WTC11 (cell line): Measurements from ENCODE around the gene GALNT18. TPM values are rescaled to one million over a fixed set of nuclear protein-coding genes. Genes with fewer than 3 reads are reported as not detected.

Experiments
- ATAC-seq: fragments of 200-7000 bp; cut with Tn5 transposase; 2 replicates; pipeline ENCODE4 v1.10.0; 2021; ENCODE audit warnings: mild to moderate bottlenecking, moderate library complexity
- CTCF ChIA-PET: fragments of 300-600 bp; sonication (Branson Sonifier 250); formaldehyde crosslinking; loops from one replicate; lab custom pipeline; 2021; ENCODE audit warnings: antibody characterized with exemption; lab: Charles Lee
- POLR2A ChIA-PET: fragments of 350-600 bp; sonication (Branson Sonifier 250); formaldehyde crosslinking; loops from one replicate; lab custom pipeline; 2021; ENCODE audit warnings: antibody characterized with exemption; lab: Charles Lee
- DNase-seq: peaks from one replicate; pipeline ENCODE4 v3.0.0; 2021; ENCODE audit warnings: low spot score
- H3K27ac Mint-ChIP-seq: 2 replicates; pipeline ENCODE4 v1.8.0; 2021; ENCODE audit warnings: mixed read lengths
- H3K27me3 Mint-ChIP-seq: 2 replicates; pipeline ENCODE4 v1.8.0; 2021; ENCODE audit warnings: low read depth, mild to moderate bottlenecking, moderate library complexity, mixed read lengths
- H3K36me3 Mint-ChIP-seq: 2 replicates; pipeline ENCODE4 v1.8.0; 2021; ENCODE audit warnings: mixed read lengths
- H3K4me1 Mint-ChIP-seq: 2 replicates; pipeline ENCODE4 v1.8.0; 2022; ENCODE audit warnings: mixed read lengths
- H3K4me3 Mint-ChIP-seq: 2 replicates; pipeline ENCODE4 v1.8.0; 2021; ENCODE audit warnings: mild to moderate bottlenecking, moderate library complexity, mixed read lengths
- H3K9me3 Mint-ChIP-seq: 2 replicates; pipeline ENCODE4 v1.8.0; 2021; ENCODE audit warnings: mixed read lengths
- FOXJ3 ChIP-seq: sonication (generic); formaldehyde crosslinking; IDR thresholded peaks from 2 replicates; pipeline ENCODE4 v1.9.0; 2021; ENCODE audit warnings: missing genetic modification reagents, mild to moderate bottlenecking, borderline replicate concordance
- FOXK1 ChIP-seq: sonication (generic); formaldehyde crosslinking; IDR thresholded peaks from 2 replicates; pipeline ENCODE4 v1.8.0; 2022; ENCODE audit warnings: mild to moderate bottlenecking, moderate library complexity, missing genetic modification reagents
- GRHL2 ChIP-seq: fragments of 250-450 bp; sonication (Bioruptor Pico); IDR thresholded peaks from 2 replicates; pipeline ENCODE4 v1.8.0; 2022; ENCODE audit warnings: mild to moderate bottlenecking, moderate library complexity; ENCODE audit not compliant: insufficient replicate concordance, severe bottlenecking
- IRF2 ChIP-seq: sonication (generic); formaldehyde crosslinking; IDR thresholded peaks from 2 replicates; pipeline ENCODE4 v1.8.0; 2022; ENCODE audit warnings: low read depth, missing genetic modification reagents, borderline replicate concordance
- JUN ChIP-seq: sonication (generic); formaldehyde crosslinking; IDR thresholded peaks from 2 replicates; pipeline ENCODE4 v1.8.0; 2023; ENCODE audit warnings: mild to moderate bottlenecking, missing genetic modification reagents
- NFATC4 ChIP-seq: fragments of 250-450 bp; sonication (Bioruptor Pico); IDR thresholded peaks from 2 replicates; pipeline ENCODE4 v1.9.0; 2021; ENCODE audit warnings: mild to moderate bottlenecking
- PRRX2 ChIP-seq: fragments of 250-450 bp; sonication (Bioruptor Pico); IDR thresholded peaks from 2 replicates; pipeline ENCODE4 v1.8.0; 2021; ENCODE audit warnings: mild to moderate bottlenecking
- RORB ChIP-seq: fragments of 250-450 bp; sonication (Bioruptor Pico); IDR thresholded peaks from 2 replicates; pipeline ENCODE4 v1.9.0; 2021; ENCODE audit warnings: mild to moderate bottlenecking
- SMAD4 ChIP-seq: sonication (generic); formaldehyde crosslinking; IDR thresholded peaks from 2 replicates; pipeline ENCODE4 v1.8.0; 2022; ENCODE audit warnings: mild to moderate bottlenecking, missing genetic modification reagents
- ZNF396 ChIP-seq: fragments of 250-450 bp; sonication (Bioruptor Pico); IDR thresholded peaks from 2 replicates; pipeline ENCODE4 v1.8.0; 2021; ENCODE audit warnings: mild to moderate bottlenecking, moderate library complexity, borderline replicate concordance
- ZNF671 ChIP-seq: fragments of 250-450 bp; sonication (Bioruptor Pico); IDR thresholded peaks from 2 replicates; pipeline ENCODE4 v1.8.0; 2021; ENCODE audit warnings: mild to moderate bottlenecking
- total RNA-seq: library from RNA; stranded (reverse); gene quantifications from 3 replicates; pipeline ENCODE4 v1.2.3, GENCODE V29; 2021
- TF ChIP-seq, protein P1 (sequence below): fragments of 250-450 bp; sonication (Bioruptor Pico); IDR thresholded peaks from 2 replicates; pipeline ENCODE4 v1.8.0; 2021; ENCODE audit warnings: mild to moderate bottlenecking
- TF ChIP-seq, protein P2 (sequence below): sonication (generic); formaldehyde crosslinking; conservative IDR thresholded peaks from 2 replicates; pipeline ENCODE4 v1.8.1; 2022; ENCODE audit warnings: mild to moderate bottlenecking, missing genetic modification reagents
- TF ChIP-seq, protein P3 (sequence below): sonication (generic); formaldehyde crosslinking; IDR thresholded peaks from 2 replicates; pipeline ENCODE4 v1.8.1; 2023; ENCODE audit warnings: mild to moderate bottlenecking, missing genetic modification reagents, moderate library complexity
- TF ChIP-seq, protein P4 (sequence below): sonication (generic); formaldehyde crosslinking; IDR thresholded peaks from 2 replicates; pipeline ENCODE4 v1.8.0; 2022; ENCODE audit warnings: mild to moderate bottlenecking, missing genetic modification reagents
- TF ChIP-seq, protein P5 (sequence below): fragments of 250-450 bp; sonication (Bioruptor Pico); conservative IDR thresholded peaks from 2 replicates; pipeline ENCODE4 v1.9.0; 2021; ENCODE audit warnings: mild to moderate bottlenecking
- TF ChIP-seq, protein P6 (sequence below): sonication (generic); formaldehyde crosslinking; IDR thresholded peaks from 2 replicates; pipeline ENCODE4 v1.8.1; 2023; ENCODE audit warnings: mild to moderate bottlenecking, missing genetic modification reagents, moderate library complexity

Gene GALNT18
- total RNA-seq, 1 experiment from 2014 or later, result 5.0 TPM

DNA sequence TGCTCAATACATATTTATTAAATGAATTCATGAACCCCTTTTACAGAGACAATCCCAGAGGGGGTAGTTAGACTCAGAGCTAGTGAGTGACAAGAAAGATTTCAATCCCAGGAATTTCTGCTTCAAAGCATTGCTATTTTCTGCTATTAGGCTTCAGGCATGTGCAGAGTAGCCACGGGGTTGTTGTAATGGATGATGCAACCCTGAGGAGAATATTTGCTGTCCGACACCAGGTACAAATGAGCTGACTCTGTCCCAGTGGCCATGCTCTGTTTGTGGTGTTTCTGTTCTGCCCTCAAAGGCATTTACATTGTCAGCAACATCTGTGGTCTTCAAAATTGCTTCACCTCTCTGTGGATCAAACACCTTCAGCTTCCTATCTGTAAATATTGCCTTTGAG is 371.3 kb downstream of the GALNT18 start:
- Mint-ChIP-seq H3K4me1 (peaks cover 8% of the 10 kb centered on the region), H3K9me3 (peaks cover 18% of the 10 kb centered on the region), H3K4me3 (no peak overlapping the region), H3K27ac (no peak overlapping the region), H3K36me3 (peaks cover 12% of the 10 kb centered on the region), H3K27me3 (peaks cover 10% of the 10 kb centered on the region)
- ChIA-PET POLR2A (no interaction called here), CTCF (interaction anchor here (0.8 to 1.5 kb wide), 3 partner anchors 94 to 317 kb away, joined by 3 to 5 read pairs (median 3); no protein-coding TSS in a partner anchor)
- TF ChIP-seq SMAD4 (CRISPR knock-in tag) (no peak), IRF2 (CRISPR knock-in tag) (no peak), ZNF396 (no peak), FOXJ3 (CRISPR knock-in tag) (no peak), PRRX2 (no peak), RORB (CRISPR knock-in tag) (no peak)
- TF ChIP-seq, protein P1, sequence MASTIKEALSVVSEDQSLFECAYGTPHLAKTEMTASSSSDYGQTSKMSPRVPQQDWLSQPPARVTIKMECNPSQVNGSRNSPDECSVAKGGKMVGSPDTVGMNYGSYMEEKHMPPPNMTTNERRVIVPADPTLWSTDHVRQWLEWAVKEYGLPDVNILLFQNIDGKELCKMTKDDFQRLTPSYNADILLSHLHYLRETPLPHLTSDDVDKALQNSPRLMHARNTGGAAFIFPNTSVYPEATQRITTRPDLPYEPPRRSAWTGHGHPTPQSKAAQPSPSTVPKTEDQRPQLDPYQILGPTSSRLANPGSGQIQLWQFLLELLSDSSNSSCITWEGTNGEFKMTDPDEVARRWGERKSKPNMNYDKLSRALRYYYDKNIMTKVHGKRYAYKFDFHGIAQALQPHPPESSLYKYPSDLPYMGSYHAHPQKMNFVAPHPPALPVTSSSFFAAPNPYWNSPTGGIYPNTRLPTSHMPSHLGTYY (CRISPR knock-in tag), result no peak
- TF ChIP-seq, protein P2, sequence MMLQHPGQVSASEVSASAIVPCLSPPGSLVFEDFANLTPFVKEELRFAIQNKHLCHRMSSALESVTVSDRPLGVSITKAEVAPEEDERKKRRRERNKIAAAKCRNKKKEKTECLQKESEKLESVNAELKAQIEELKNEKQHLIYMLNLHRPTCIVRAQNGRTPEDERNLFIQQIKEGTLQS (CRISPR knock-in tag), result no peak
- TF ChIP-seq, protein P3, sequence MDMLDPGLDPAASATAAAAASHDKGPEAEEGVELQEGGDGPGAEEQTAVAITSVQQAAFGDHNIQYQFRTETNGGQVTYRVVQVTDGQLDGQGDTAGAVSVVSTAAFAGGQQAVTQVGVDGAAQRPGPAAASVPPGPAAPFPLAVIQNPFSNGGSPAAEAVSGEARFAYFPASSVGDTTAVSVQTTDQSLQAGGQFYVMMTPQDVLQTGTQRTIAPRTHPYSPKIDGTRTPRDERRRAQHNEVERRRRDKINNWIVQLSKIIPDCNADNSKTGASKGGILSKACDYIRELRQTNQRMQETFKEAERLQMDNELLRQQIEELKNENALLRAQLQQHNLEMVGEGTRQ, result no peak
- TF ChIP-seq, protein P4, sequence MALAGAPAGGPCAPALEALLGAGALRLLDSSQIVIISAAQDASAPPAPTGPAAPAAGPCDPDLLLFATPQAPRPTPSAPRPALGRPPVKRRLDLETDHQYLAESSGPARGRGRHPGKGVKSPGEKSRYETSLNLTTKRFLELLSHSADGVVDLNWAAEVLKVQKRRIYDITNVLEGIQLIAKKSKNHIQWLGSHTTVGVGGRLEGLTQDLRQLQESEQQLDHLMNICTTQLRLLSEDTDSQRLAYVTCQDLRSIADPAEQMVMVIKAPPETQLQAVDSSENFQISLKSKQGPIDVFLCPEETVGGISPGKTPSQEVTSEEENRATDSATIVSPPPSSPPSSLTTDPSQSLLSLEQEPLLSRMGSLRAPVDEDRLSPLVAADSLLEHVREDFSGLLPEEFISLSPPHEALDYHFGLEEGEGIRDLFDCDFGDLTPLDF (CRISPR knock-in tag), result no peak
- ATAC-seq (no peak), DNase-seq (no peak)

DNA sequence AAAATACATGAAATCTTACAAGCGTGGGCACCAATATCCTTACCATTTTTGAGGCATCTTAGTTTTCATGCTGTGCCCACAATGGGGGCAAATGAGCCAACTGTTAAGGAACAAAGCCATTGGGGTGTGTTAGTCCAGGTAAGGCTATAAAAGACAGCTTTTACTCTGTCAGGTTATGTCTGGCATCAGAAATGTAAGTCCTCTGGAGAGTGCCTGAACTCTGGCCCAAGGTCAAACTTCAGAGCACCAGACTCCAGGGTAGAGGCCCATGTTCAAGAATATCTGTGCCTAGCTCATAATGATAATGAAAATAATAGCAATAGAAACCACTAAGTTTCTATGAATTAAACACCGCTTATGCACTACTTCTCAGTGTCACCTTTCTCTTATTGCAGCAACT is 374.2 kb downstream of the GALNT18 start:
- no peak for ATAC-seq
- no peak overlapping the region for H3K4me3 Mint-ChIP-seq
- no peak overlapping the region for H3K27ac Mint-ChIP-seq
- CTCF ChIA-PET, result no interaction called here
- no peak for DNase-seq
- POLR2A ChIA-PET, result no interaction called here
- peaks cover 19% of the 10 kb centered on the region for H3K4me1 Mint-ChIP-seq
- peaks cover 18% of the 10 kb centered on the region for H3K9me3 Mint-ChIP-seq
- peaks cover 12% of the 10 kb centered on the region for H3K36me3 Mint-ChIP-seq
- TF ChIP-seq FOXK1 (CRISPR knock-in tag), result no peak
- TF ChIP-seq IRF2 (CRISPR knock-in tag), result no peak
- TF ChIP-seq GRHL2 (CRISPR knock-in tag), result no peak
- TF ChIP-seq, protein P1 (CRISPR knock-in tag), result no peak
- TF ChIP-seq, protein P5, sequence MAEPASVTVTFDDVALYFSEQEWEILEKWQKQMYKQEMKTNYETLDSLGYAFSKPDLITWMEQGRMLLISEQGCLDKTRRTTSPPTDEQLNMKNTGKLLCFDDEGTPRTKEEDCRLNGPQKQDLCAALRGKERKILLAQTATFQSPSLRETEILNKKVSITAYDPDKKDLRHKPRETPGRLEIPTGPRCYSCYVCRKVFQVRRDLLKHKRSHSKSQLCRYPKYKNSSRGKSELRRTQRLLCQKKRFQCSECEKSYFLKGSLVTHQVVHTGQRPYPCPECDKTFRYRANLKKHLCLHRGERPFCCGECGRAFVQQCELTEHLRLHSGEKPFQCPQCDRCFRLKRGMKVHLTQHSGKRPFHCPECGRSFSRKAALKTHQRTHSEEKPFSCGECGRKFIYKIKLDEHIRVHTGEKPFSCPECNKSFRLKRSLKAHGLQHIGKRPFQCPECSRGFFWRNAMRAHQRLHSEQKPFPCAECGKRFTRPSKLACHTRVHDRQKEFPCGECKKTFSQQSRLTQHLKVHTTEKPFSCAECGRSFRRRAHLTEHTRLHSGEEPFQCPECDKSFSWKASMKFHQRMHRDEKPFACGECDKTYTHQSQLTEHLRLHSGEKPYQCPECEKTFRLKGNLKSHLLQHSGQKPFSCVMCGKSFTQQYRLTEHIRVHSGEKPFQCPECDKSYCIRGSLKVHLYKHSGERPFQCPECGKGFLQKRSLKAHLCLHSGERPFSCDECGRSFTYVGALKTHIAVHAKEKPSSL (CRISPR knock-in tag), result no peak
- TF ChIP-seq, protein P6, sequence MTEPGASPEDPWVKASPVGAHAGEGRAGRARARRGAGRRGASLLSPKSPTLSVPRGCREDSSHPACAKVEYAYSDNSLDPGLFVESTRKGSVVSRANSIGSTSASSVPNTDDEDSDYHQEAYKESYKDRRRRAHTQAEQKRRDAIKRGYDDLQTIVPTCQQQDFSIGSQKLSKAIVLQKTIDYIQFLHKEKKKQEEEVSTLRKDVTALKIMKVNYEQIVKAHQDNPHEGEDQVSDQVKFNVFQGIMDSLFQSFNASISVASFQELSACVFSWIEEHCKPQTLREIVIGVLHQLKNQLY (CRISPR knock-in tag), result no peak
- TF ChIP-seq NFATC4 (CRISPR knock-in tag), result no peak
- TF ChIP-seq ZNF671, result no peak
- no peak for TF ChIP-seq JUN (CRISPR knock-in tag)
- TF ChIP-seq, all 79 proteins: peak for 0
- peaks cover 10% of the 10 kb centered on the region for H3K27me3 Mint-ChIP-seq
